ENCODE measurements around the gene KRTAP12-2.
"Not testable (repeated sequence)": the region's sequence is repeated elsewhere in the genome, so short reads cannot be mapped to it uniquely, and the experiment has no call there.

- not testable (repeated sequence) for TF ChIP-seq CTCF (conservative IDR thresholded peaks at IDR 0.05 in 1 of 2, IDR thresholded peaks at IDR 0.05 in 1 of 2; ENCODE audit: low read depth in 1 of 2, low read length in 2 of 2); EZH2 (IDR thresholded peaks at IDR 0.05; ENCODE audit: low read length, missing control alignments)
Observed at GRCh38 chr21:44661567-44661966, 5.2 kb downstream of the KRTAP12-2 start.

Measured in fibroblast of lung (primary cell).